Stromal cell of bone marrow (primary cell): ENCODE data around the gene MLPH.

Experiments
- DNase-seq: peaks from one replicate; pipeline ENCODE4 v3.0.0-alpha.2; 2012; ENCODE audit warnings: low read depth

Gene MLPH

DNA sequence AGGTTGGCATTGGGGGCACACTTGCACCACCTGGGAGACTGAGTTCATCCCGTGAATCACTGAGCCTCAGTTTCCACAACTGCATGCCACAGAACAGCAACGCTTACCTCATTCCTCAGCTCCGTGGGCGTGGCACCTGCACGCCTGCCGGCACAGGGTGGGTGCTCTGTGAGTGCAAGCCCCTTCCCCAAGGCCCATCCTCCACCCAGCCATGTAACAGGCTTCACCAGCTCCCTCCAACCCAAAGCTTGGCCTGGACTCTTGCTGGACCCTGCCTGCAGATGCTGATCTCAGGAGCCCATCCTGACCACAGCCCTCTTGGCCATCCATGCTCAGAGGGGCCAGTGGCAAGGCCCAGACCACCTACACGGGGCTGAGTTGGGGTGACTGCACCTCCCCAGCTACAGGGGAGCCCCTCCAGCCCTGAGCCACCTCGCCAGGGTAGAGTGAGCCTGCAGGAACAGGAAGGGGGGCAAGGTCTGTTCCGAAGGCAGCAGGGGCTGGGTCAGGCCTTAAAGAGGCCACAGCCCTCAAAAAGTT, 81.1 kb downstream of the MLPH start:
- no peak for DNase-seq

DNA sequence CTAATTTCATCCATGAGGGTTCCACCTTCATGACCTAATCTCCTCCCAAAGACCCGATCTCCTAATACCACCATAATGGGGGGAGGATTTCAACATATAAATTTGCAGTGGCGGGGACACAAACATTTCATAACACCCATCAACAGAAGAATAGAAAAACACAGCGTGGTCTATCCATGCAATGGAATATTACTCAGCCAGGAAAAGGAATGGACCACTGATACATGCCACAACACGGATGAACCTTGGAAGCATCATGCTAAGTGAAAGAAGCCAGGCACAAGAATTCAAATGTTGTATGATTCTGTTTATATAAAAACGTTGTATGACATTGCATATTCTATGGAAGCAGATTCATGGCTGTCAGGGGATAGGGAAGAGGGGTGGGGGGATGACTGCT, 82.0 kb downstream of the MLPH start:
- DNase-seq, result no peak

DNA sequence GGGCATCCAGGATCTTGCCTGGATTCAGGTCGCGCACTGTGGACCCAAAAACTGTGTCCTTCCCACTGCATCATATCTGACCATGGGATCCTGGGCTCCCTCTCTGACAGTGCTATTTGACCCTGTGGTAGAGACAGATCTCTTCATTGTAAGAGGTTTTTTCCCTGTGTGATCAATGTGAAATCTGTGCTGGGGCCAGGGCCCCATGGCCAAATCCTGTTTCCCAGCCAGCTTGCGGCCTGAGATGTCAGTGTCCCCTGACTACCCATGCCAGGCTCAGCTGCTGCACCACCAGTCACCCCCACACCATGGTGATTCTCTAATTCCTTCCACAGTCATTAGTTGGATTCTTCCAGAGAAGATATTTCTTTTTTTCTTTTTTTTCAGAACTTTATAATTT, 82.8 kb downstream of the MLPH start:
- no peak for DNase-seq

DNA sequence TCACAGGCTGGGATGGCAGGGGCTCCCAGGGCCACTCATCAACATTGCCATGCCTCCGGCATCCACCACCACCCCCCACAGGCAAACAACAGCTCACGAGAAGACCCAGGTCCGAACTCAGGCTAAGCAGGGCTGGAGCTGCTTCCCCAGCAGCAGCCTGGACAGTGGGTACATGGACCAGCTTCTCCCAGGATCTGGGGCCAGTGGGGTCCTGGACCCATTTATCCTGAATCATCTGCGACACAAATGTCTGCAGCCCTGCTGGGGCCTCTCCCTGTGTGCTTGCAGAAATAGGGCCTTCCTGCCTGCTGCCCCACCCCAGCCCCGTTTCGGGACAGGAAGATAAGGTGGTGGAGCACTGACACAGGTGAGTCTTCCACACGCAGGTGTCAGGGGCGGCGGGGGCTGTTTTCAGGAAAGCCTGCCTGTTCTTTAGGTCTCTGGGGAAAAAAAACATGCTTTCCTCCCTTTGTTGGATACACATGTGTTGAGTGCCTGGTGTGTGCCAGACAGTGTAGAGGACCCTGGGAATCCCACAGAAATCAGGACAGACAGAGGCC, 83.8 kb downstream of the MLPH start:
- DNase-seq, result no peak

DNA sequence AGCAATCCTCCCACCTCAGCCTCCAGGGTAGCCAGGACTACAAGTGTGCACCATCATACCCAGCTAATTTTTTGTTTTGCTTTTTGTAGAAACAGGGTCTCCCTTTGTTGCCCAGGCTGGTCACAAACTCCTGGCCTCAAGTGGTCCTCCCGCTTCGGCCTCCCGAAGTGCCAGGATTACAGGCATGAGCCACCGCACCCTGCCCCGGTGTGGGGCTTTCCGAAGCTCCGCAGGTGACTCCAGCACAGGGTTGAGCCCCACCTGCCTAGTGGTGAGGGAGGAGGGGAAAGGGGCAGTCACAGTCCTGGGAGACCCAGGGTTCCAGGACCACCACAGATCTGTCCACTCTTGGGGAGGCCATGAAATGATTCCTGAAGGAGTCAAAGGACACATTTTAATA, 84.5 kb downstream of the MLPH start:
- DNase-seq, result no peak

DNA sequence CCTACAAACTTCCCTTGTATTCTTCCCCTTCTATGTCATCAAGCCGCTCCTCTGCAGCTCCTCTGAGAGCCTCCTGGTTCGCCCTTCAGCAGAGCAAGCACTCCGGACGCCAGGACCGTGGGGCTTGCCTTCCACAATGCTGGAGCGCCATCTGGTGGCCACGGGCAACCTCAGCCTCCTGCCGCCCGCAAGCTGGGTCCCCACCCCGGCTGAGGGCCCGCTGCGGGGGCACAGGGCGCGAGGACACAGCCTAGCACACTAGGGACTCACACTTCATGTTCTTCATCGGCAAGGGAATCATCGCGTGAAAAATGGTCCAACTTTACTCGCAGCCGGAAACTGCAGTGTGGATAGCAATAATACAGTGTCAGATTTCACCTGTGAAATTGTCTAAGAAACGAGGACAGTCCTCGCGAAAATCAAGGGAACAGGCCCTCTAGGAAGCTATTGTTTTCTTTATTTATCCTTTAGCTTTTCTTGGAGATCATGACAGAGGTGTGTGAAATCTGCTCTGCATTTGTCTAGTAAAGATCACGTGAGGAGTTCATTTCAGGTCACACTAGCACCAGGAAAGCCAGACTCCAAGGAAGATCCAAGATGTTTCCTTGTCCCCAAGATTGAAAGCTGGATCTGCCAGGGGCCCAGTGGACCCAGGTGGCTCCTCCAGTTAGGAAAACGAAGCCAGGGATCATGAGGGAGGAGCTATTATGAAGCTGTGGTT, 85.1 kb downstream of the MLPH start:
- peak; percentile 81 for DNase-seq

DNA sequence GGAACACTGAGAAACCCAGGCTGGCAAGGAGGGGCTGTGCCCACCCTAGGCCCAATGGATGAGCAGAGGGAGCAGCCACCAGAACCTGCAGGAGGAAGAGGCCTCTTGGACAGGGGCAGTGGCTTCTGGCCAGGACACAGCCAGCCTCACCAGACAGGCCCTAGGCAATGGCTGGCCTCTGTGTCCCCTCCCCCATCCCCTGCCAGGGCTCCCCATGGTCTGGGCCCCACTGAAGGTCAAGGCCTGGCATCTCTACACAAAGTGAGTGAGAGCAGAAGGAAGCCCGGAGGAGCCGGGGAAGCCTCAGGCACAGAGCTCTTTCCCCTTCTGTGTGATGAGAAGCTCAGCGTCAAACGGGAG, 85.7 kb downstream of the MLPH start:
- DNase-seq, result no peak

DNA sequence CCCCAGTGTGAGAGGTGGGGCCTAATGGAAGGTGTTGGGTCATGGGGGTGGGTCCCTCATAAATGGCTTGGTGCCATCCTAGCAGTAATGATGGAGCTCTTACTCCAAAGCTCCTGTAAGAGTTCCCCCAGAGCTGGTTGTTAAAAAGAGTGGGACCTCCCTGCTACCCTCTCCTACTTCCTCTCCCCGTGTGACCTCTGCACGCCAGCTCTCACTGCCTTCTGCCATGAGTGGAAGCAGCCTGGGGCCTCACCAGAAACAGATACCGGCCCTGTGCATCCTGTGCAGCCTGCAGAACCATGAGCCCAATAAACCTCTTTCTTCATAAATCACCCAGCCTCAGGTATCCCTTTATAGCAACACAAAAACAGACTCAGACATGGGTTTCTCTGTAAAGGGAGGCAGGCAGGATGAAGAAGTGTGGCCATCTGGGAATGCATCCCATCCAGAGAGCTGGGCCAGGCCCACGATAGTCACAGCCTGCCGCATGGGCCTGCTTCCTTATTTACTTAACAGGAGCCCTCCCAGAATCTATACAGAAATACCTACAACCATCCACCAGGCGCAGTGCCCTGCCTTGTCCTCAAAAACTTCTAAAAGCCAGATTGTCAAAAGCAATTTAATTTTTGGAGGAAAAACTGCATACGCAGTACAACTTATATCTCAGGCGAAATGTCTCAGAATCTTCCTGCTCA, 86.8 kb downstream of the MLPH start:
- DNase-seq, result no peak

DNA sequence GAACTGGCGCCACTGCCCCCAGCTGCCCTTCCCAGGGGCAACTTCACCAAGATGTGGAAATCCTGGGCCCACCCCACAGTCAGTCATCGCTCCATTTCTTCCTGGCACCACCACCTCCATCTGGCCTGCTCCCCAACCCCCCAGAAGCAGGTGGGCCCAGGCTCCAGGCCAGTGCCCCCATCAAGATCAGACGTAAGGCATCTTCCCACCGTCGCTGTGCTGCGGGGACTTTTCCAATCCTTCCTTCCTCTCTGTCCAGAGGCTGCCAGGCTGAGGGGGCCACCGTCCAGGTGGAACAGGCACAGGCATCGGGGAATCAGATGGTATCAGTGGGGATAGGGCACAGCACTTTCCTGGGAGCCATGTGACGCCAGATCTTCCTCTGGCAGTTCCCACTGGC, 87.4 kb downstream of the MLPH start:
- no peak for DNase-seq

DNA sequence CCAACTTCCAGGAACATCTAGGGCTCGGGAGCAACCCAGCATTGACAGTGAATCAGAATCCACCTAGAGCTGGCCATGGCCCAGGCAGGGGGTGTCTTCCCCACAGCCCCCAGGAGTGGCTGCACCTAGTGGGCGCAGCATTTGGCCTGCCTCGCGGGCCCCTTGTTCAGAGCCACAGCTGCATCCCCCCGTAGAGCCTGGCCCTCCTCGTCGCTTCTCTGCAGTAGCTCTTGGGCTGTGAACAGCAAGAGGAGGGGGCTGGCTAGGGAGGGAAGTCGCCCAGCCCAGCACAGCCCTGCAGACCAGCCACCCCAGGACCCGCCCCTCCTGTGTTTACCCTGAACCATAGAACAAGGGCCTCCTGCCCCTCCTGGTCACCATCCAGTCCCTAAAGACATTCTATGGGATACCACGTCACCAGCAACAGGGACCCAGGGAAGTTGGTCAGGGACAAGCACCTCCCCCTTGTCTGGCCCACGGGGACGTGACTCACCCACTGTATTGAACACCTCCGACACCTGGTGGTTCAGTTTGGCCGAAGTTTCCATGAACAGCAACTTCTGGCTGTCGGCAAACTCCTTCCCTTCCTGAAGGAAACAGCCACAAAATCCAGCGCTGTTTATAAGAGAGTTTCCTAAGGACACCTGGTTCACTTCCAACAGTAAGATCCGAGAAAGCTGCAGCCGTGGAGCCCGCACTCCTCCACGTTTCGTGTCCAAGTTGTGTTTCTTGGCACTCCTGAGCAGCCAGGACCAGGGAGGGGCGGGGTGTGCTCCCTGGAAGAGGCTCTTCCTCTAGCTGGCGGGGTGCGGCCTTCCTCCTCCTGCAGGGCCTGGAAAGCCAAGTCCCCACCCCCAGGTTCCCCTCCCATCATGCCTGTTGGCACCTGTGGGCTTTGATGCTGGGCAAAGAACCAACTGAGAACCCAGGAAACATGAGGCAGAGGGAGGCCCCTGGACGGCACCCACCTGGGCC, 88.1 kb downstream of the MLPH start:
- DNase-seq, result no peak

DNA sequence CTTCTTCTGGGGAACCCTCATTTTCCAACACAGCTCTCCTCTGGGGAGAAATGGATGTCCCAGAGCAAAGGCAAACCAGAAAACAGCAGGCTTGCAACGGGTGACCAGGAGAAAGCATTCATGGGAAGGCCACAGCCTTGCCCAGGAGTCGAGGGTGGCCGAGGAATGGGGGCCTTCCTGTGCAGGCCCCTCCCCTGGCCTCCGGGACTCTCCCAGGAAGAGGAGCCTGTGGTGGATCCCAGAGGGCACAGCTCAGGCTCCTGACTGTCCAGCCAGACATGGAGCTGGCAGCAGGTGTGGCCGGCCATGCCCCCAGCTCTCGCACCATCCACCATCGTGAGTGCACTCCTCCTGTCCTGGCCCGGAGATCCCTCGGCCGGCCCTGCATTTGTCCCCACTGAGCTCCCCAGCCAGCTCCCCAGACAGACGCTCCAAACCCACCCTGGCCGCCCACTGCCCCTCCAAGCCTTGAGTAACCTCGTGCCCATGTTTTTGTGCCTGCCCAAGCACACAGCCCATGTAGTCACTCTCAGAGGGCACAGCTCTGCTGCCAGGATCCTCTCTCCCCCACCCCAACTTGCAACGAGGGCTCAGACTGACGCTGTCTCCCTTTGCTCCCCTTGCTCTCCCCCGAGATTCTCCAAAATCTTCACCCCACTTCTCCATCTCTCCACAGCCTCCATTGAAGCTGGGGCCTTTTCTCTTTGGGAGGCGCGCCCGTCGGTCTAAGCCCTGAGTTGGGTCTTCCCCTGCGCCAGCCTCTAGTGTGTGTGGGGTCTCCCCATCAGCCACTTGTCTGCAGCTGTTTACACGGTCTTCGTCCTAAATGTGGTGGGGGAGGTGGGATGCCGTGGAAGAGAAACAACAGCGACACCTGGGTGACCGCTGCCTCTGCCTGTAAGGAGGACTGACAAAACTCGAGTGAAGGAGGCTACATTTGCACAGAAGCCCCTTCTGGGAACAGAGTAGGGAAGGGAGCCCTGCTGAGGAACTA, 89.1 kb downstream of the MLPH start:
- no peak for DNase-seq

DNA sequence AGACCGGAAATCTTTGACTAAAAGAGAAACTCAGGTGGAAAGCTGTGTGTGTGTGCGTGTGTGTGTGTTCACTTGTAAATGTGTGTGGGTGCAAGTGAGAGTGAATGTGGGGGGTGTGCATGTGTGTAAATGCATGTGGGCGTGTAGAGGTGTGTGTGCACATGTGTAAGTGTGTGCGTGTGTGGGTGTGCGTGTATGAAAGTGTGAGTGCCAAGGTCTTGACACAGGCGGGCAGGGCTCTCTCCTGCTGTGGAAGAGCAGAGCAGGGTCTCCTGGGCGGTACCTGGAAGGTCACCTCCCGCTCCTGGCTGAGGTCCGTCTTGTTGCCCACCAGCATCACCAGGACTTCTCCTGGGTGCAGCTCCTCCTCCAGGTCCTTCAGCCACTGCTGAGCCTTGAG, 89.9 kb downstream of the MLPH start:
- DNase-seq, result no peak

DNA sequence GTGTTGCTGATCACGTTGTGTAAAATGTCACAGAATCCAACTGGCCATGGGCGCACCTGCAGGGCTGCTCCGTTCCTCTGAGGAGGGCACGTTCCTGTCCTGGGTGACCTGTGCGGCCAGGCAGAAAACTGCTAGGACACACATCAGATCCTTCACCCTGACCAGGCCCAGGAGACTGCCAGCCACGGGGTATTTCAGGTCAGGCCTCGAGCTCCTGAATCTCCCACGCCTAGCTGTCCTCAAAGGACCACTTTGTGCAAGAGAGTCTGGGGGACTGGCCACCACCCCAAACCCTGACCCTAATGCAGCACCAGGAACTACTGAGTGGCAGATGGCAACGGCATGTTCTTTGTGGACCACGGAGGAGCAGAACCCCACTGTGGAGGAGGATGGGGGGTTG, 90.4 kb downstream of the MLPH start:
- DNase-seq, result no peak

DNA sequence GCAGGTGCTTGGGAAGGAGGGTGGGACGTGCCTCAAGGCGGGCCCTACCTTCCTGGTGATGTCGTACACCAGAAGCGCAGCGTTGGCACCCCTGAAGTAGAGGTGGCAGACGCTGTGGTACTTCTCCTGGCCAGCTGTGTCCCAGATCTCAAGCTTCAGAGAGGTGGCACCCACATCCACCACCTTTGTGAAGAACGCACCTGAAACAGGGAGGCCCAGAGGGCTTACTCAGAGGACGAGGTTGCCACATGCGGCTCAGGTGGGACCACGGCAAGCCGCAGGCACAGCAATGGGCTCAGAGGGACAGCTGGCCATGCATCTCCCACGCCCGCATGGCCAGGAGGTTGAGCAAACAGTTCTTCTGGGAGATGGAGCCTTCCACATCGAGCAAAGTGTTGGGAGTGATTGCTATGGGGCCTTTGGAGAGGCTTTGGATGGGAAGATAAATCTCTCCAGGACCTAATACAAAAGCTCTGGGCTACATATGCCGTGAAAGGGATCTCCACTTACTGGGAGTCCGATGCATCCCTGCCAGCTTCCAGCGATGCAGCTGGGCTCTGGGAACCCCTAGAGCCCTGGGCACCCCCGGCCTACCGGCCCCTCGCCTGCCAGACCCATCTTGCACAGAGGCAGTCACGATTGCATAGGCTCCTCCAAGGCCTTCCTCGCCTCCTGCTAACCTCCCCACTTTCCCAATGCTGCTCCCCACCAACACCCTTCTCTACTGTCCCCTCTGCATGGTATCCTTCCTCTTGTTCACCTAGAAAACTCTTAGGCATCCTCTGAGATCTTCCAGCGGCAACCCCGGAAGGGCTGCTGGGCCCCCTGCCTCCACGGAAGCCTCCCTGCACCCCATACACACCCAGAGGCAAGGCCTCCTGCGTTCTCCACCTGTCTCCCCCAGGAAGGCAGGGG, 91.2 kb downstream of the MLPH start:
- DNase-seq, result no peak

DNA sequence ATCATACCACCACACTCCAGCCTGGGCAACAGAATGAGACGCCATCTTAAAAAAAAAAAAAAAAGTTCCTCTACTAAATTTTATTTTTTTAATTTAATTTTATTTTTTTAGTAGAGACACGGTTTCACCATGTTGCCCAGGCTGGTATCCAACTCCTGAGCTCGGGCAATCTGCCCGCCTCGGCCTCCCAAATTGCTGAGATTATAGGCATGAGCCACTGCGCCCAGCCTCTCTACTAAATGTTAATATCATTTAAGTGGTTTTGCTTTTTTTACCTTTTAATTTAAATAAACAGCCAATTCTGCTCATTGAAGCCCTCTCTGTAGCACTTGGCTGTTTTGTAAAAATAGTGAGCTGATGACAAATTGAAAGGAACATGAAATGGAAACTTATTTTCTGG, 94.3 kb downstream of the MLPH start:
- DNase-seq, result no peak

DNA sequence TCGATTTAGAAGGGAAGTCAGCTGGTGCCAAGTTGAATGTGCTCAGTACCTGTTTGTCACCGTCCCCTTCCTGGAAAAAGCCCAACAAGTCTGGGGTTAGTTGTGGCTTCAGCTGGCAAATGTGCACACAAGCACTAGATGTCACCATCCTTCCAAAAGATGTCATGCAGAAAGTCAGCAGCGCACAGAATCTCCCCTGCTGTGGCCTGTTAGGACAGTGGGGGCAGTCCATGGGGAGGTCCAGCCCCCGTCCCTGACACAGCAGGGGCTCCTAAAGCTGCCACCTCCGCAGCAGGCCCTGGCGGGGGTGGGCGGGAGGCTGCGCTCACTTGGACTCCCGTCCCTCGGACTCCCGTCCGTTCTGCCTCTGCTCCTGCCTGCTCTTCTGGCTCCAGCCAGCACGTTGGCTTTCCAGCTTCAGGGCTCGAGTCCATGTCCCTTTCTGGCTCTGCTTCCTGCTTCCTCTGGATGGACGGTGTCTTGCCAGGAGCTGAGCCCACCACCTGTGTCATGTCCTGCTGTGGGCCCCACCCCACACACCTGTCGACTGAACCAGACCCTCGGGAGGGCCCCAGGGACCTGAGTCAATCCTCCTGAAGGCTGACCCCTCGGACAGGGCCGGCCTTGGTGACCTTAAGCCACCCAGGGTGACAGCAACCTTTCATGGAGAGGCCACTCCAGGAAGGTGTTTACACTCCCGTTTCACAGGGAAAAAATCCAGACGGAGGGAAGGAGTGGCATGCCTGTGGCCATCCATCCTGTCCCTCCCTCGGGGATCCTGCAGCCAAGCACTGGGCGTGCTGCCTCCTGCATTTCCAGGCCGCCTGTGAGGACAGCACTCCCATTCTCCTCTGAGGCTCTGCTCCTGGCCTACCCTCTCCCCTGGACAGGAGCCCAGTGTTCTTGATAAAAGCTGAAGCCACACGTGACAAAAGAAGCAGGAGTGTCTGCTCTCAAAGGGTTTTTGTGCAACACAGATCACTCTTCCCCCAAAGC, 95.0 kb downstream of the MLPH start:
- DNase-seq, result peak; percentile 50

DNA sequence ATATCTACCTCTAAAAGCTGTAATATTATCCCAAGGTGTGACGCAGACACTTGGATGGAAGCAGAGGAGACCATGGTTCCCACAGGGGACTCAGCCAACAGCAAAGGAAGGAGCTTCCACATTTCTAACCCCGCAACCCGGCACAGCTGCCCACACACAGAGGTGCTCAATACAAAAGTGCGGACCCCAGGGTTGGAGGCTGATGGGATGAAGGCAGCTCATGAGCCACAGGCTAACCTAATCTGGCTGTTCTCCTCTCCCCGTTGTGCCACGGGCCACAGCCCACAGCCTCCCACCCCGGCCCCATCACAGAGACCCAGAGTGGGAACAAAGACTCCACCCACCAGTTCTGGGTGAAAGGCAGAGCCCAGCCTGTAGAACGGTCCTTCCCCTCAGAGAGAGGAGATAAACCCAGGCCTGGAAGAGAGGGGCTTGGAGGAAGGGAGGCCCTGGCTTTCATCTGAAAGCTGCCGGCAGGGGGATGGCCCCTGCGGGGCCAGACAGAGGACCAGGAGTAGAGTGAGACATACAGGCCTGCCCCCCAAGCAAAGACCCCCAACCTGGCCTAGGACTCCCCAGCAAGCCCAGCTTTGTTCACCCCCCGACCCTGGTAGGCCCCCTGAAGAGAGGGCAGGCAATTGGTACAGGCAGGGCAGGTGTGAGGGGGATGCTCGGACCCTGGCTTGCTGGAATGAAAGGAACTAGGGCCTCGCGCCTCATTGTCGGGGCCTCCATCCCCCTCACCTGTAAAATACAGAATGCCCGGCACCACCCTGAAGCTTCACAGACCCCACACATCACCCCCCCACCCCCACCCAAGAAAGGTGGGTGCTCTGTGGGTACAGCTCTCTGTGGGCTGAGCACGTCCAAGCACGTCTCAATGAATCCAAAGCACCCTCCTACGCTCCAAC, 96.6 kb downstream of the MLPH start:
- no peak for DNase-seq
